ENCODE data around the gene FAM83B.
"Not testable (repeated sequence)": the region's sequence is repeated elsewhere in the genome, so short reads cannot be mapped to it uniquely, and the experiment has no call there.

The FAM83B gene

DNA sequence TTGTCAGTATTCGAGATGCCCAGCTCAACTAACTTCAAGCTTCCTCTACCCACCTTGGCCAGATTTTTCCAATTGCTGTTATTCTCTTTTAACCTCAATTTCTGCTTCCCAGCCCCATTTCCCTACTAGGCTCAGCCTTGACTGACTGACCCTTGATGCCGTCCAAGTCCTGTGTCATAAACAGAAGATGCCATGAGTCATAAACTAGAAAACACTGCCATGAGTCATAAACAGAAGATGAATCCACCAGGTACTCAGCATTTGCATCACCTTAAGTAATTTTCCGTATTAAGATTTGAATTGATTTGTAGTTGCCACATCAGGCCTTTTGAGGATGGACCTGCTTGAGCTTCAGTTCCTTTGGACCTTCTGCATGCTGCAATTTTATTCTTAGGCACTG lies 123.8 kb downstream of the FAM83B start:
- Histone ChIP-seq H3K4me1 (ENCODE audit: control insufficient read depth, insufficient read depth, low read length) (no peaks in the 10 kb centered on the region), H3K27ac (ENCODE audit: insufficient read depth, low read depth, low read length, poor library complexity, severe bottlenecking) (no peak overlapping the region), H3K9me3 (ENCODE audit: control insufficient read depth, low read length) (no peaks in the 10 kb centered on the region), H3K36me3 (ENCODE audit: control insufficient read depth, insufficient read depth, low read length) (no peaks in the 10 kb centered on the region), H3K4me3 (ENCODE audit: insufficient read depth, low read depth, low read length) (no peak overlapping the region), H3K27me3 (ENCODE audit: control insufficient read depth, insufficient read depth, low read length, poor library complexity, severe bottlenecking) (no peaks in the 10 kb centered on the region)
- WGBS, 2 experiments = 92 to 93% methylated on average over 3 of the region's 3 CpGs

DNA sequence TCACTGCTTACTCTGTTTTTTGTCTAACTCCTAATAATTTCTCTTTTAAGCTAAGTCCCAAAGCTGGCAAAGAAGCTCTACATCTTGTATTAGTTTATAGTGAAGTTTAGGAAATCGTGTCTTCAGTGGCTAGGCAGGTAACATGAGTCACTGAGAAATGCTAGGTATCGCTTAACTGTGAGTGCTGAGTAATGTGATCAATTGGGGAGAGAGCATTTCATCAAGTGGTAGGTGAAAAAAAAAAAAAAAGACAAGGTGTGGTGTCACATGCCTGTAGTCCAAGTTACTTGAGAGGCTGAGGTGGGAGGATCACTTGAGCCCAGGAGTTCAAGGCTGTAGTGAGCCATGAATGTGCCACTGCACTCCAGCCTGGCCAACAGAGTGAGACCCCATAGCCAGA lies 125.3 kb downstream of the FAM83B start:
- Histone ChIP-seq H3K36me3 (ENCODE audit: control insufficient read depth, insufficient read depth, low read length) (no peaks in the 10 kb centered on the region), H3K4me1 (ENCODE audit: control insufficient read depth, insufficient read depth, low read length) (no peaks in the 10 kb centered on the region), H3K27me3 (ENCODE audit: control insufficient read depth, insufficient read depth, low read length, poor library complexity, severe bottlenecking) (no peaks in the 10 kb centered on the region), H3K9me3 (ENCODE audit: control insufficient read depth, low read length) (no peaks in the 10 kb centered on the region), H3K4me3 (ENCODE audit: insufficient read depth, low read depth, low read length) (no peak overlapping the region), H3K27ac (ENCODE audit: insufficient read depth, low read depth, low read length, poor library complexity, severe bottlenecking) (no peak overlapping the region)
- 72 to 73% methylated on average over 2 of the region's 2 CpGs for WGBS, 2 experiments

DNA sequence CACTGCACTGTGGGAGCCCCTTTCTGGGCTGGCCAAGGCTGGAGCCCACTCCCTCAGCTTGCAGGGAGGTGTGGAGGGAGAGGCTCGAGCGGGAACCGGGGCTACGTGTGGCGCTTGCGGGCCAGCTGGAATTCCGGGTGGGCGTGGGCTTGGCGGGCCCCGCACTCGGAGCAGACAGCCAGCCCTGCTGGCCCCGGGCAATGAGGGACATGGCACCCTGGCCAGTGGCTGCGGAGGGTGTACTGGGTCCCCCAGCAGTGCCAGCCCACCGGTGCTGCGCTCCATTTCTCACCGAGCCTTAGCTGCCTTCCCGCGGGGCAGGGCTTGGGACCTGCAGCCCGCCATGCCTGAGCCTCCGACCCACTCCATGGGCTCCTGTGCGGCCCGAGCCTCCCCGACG lies 132.6 kb downstream of the FAM83B start:
- H3K4me3 ChIP-seq (ENCODE audit: insufficient read depth, low read depth, low read length); H3K4me1 ChIP-seq (ENCODE audit: control insufficient read depth, insufficient read depth, low read length); H3K27me3 ChIP-seq (ENCODE audit: control insufficient read depth, insufficient read depth, low read length, poor library complexity, severe bottlenecking); H3K27ac ChIP-seq (ENCODE audit: insufficient read depth, low read depth, low read length, poor library complexity, severe bottlenecking); H3K9me3 ChIP-seq (ENCODE audit: control insufficient read depth, low read length); H3K36me3 ChIP-seq (ENCODE audit: control insufficient read depth, insufficient read depth, low read length): not testable (repeated sequence)
- 93 to 95% methylated on average over 24 of the region's 24 CpGs for WGBS, 2 experiments

DNA sequence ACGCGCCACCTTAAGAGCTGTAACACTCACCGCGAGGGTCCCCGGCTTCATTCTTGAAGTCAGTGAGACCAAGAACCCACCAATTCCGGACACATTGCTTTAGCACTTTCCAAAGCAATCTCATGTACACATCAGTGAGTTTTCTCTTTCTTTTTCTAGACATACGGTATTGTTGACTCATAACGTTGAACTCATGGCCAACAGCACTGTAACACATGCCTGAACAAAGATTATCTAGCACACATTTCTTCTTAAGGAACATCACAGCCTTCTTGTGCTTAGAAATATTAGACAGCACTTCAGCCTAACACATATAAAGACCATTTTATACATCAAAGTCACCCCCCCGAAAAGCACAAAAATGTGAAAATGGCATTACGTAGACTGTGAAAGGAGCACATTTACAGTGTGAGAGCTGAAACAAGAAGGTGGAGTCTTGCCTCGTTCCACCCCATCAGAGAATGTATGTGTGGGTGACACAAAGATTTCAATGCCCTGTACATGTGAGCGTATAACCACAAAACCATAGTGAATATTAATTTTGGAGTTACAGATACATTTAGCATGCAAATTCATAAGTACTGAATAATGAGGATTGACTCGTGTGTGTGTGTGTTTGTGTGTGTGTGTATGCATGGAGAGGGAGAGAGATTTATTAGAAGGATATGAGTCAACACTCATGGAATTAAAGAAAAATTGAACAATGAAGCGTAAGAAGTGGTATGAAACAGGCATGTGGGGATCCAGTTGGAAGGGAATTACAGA lies 134.1 kb downstream of the FAM83B start:
- H3K9me3 ChIP-seq (ENCODE audit: control insufficient read depth, low read length) = no peaks in the 10 kb centered on the region
- WGBS, 2 experiments = 93 to 97% methylated on average over 13 to 14 of the region's 14 CpGs
- H3K27ac ChIP-seq (ENCODE audit: insufficient read depth, low read depth, low read length, poor library complexity, severe bottlenecking) = no peak overlapping the region
- H3K27me3 ChIP-seq (ENCODE audit: control insufficient read depth, insufficient read depth, low read length, poor library complexity, severe bottlenecking) = no peaks in the 10 kb centered on the region
- H3K4me3 ChIP-seq (ENCODE audit: insufficient read depth, low read depth, low read length) = no peak overlapping the region
- H3K4me1 ChIP-seq (ENCODE audit: control insufficient read depth, insufficient read depth, low read length) = no peaks in the 10 kb centered on the region
- no peaks in the 10 kb centered on the region for H3K36me3 ChIP-seq (ENCODE audit: control insufficient read depth, insufficient read depth, low read length)

DNA sequence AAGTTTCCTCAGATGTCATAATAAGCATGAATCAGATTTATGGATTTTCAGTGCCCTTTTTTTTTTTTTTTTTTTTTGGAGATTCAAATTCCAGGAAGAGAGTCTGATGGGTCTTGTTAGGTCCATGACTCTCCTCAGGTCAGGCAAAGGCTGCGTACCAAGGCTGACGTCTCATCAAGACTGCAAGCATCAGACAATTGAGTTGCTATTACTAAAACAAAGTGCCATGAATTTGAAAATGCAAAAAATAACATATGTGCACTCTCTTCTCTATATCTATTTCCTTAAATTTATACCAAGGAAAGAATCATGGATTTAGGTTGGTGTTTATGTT lies 134.7 kb downstream of the FAM83B start:
- Histone ChIP-seq H3K36me3 (ENCODE audit: control insufficient read depth, insufficient read depth, low read length) (no peaks in the 10 kb centered on the region), H3K27ac (ENCODE audit: insufficient read depth, low read depth, low read length, poor library complexity, severe bottlenecking) (no peak overlapping the region), H3K4me3 (ENCODE audit: insufficient read depth, low read depth, low read length) (no peak overlapping the region), H3K27me3 (ENCODE audit: control insufficient read depth, insufficient read depth, low read length, poor library complexity, severe bottlenecking) (no peaks in the 10 kb centered on the region), H3K9me3 (ENCODE audit: control insufficient read depth, low read length) (no peaks in the 10 kb centered on the region), H3K4me1 (ENCODE audit: control insufficient read depth, insufficient read depth, low read length) (no peaks in the 10 kb centered on the region)
- 93 to 100% methylated on average over 2 of the region's 2 CpGs for WGBS, 2 experiments

DNA sequence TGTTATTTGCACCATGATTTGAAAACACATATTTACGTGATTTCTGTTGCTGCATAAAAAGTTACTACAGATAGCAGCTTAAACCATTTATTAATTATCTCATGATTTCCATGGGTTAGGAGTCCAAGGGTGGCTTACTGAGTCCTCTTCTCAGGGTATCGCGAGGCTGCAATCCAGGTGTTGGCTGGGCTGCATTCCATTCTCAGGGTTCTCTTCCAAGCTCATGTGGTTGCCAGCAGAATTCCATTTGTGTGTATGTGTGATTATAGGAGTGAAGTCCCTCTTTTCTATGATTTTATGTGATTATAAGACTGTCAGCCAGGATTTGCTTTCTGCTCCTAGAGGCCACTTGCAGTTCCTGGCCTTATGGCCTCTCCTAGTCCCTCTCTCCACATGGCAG lies 135.1 kb downstream of the FAM83B start:
- Histone ChIP-seq H3K27ac (ENCODE audit: insufficient read depth, low read depth, low read length, poor library complexity, severe bottlenecking) (no peak overlapping the region), H3K27me3 (ENCODE audit: control insufficient read depth, insufficient read depth, low read length, poor library complexity, severe bottlenecking) (no peaks in the 10 kb centered on the region), H3K4me1 (ENCODE audit: control insufficient read depth, insufficient read depth, low read length) (no peaks in the 10 kb centered on the region), H3K36me3 (ENCODE audit: control insufficient read depth, insufficient read depth, low read length) (no peaks in the 10 kb centered on the region), H3K4me3 (ENCODE audit: insufficient read depth, low read depth, low read length) (no peak overlapping the region), H3K9me3 (ENCODE audit: control insufficient read depth, low read length) (no peaks in the 10 kb centered on the region)
- WGBS, 2 experiments = 96 to 100% methylated on average over 2 to 3 of the region's 3 CpGs

DNA sequence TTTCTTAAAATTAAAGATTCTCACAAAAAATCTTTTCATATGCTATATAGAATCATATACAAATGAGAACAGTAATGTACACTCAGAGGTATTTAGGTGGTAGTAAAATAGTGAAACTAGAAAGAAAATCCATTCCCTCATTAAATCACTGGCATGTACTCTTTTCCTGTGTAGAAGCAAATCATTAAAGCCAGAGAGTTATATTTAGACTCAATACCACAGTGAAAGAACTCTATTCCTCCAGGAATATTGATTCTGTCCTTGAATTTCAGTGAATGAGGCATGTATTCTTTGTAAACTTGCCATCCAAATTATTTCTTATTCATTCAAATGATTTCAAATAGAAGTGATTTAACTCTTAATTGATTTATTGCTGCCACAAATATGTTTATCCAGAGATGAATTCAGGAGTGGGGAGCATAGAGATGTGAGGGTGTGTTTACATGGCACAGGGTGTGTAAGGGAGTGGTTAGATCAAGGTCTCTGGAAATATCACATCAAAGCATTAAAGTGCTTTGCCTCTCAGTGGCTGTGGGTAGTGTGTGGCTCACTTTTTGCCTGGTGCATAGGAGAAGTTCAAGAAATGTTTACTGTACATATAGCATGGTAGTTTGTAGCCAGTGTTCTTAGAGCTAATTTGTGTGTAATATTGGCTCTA lies 141.2 kb downstream of the FAM83B start:
- no peaks in the 10 kb centered on the region for H3K27me3 ChIP-seq (ENCODE audit: control insufficient read depth, insufficient read depth, low read length, poor library complexity, severe bottlenecking)
- no peaks in the 10 kb centered on the region for H3K4me1 ChIP-seq (ENCODE audit: control insufficient read depth, insufficient read depth, low read length)
- H3K9me3 ChIP-seq (ENCODE audit: control insufficient read depth, low read length) = no peaks in the 10 kb centered on the region
- no peak overlapping the region for H3K4me3 ChIP-seq (ENCODE audit: insufficient read depth, low read depth, low read length)
- no peaks in the 10 kb centered on the region for H3K36me3 ChIP-seq (ENCODE audit: control insufficient read depth, insufficient read depth, low read length)
- H3K27ac ChIP-seq (ENCODE audit: insufficient read depth, low read depth, low read length, poor library complexity, severe bottlenecking) = no peak overlapping the region

DNA sequence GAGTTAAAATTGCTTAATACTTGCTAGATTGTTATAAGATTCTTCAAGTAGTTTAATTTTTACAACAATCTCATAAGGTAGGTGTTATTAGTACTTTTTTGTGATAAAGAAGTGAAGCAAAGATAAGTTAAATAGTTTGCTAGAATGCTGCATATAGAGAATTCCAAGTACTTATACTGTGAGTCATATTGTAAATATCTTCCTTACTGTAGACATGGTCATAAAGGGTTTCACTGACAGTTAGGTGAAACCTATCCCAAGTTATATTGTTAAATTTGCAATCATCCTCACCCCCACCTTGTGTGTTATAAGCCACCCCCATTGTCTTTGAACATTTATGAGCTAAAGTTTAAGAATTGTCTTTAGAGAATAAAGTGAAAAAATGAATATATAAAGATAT lies 142.0 kb downstream of the FAM83B start:
- H3K27me3 ChIP-seq (ENCODE audit: control insufficient read depth, insufficient read depth, low read length, poor library complexity, severe bottlenecking) = no peaks in the 10 kb centered on the region
- no peaks in the 10 kb centered on the region for H3K9me3 ChIP-seq (ENCODE audit: control insufficient read depth, low read length)
- H3K4me3 ChIP-seq (ENCODE audit: insufficient read depth, low read depth, low read length) = no peak overlapping the region
- no peaks in the 10 kb centered on the region for H3K36me3 ChIP-seq (ENCODE audit: control insufficient read depth, insufficient read depth, low read length)
- no peak overlapping the region for H3K27ac ChIP-seq (ENCODE audit: insufficient read depth, low read depth, low read length, poor library complexity, severe bottlenecking)
- no peaks in the 10 kb centered on the region for H3K4me1 ChIP-seq (ENCODE audit: control insufficient read depth, insufficient read depth, low read length)

DNA sequence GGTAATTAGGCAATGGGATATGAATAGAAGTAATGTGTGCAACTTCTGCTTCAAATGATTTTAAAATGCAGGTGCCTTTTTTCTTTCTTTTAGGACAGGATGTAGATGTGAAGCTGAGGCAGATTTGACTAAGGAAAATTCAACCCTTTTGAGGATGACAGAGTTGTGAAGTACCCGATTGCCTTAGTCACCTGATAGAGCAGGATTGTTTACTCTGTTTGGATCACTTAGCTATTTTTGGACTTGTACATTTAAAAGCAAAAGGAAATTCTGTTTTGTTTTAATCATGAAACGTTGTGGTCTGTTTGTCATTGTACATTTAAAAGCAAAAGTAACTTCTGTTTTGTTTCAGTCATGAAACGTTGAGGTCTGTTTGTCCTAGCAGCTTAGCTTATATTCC lies 143.4 kb downstream of the FAM83B start:
- no peaks in the 10 kb centered on the region for H3K9me3 ChIP-seq (ENCODE audit: control insufficient read depth, low read length)
- 74 to 85% methylated on average over 2 of the region's 3 CpGs for WGBS, 2 experiments
- no peak overlapping the region for H3K4me3 ChIP-seq (ENCODE audit: insufficient read depth, low read depth, low read length)

More for the DNA sequence above, 143.4 kb downstream of the FAM83B start:
- H3K36me3 ChIP-seq (ENCODE audit: control insufficient read depth, insufficient read depth, low read length) = no peaks in the 10 kb centered on the region
- no peak overlapping the region for H3K27ac ChIP-seq (ENCODE audit: insufficient read depth, low read depth, low read length, poor library complexity, severe bottlenecking)
- H3K4me1 ChIP-seq (ENCODE audit: control insufficient read depth, insufficient read depth, low read length) = no peaks in the 10 kb centered on the region
- no peaks in the 10 kb centered on the region for H3K27me3 ChIP-seq (ENCODE audit: control insufficient read depth, insufficient read depth, low read length, poor library complexity, severe bottlenecking)
